NCI-H1092 treated with DMSO at 0.1 percent for 48 hours (cell line): ENCODE results near the gene PACS1.
"Not testable (repeated sequence)": the region's sequence is repeated elsewhere in the genome, so short reads cannot be mapped to it uniquely, and the experiment has no call there.

Experiments
- DNase-seq: peaks from one replicate; lab custom pipeline; 2025; lab: John Stamatoyannopoulos, UW

The PACS1 gene

GRCh38 chr11:66259956-66260355 lies 189.9 kb downstream of the PACS1 start:
- no peak for DNase-seq

- no peak for DNase-seq
These were observed 191.5 kb downstream of the PACS1 start for GRCh38 chr11:66261578-66261977.

- DNase-seq = no peak
These were observed 192.1 kb downstream of the PACS1 start for GRCh38 chr11:66262191-66262590.

GRCh38 chr11:66262696-66263095 lies 192.6 kb downstream of the PACS1 start:
- DNase-seq = no peak

- DNase-seq = no peak
These were observed 193.2 kb downstream of the PACS1 start for GRCh38 chr11:66263231-66263630.

GRCh38 chr11:66263785-66264184 lies 193.7 kb downstream of the PACS1 start:
- DNase-seq = no peak

GRCh38 chr11:66264383-66264782 lies 194.3 kb downstream of the PACS1 start:
- DNase-seq = no peak

GRCh38 chr11:66264914-66265313 lies 194.8 kb downstream of the PACS1 start:
- no peak for DNase-seq

GRCh38 chr11:66265531-66266377 lies 195.7 kb downstream of the PACS1 start:
- DNase-seq = no peak

- no peak for DNase-seq
These were observed 196.4 kb downstream of the PACS1 start for GRCh38 chr11:66266378-66267038.

- DNase-seq = no peak
These were observed 196.9 kb downstream of the PACS1 start for GRCh38 chr11:66267039-66267378.

GRCh38 chr11:66267379-66268243 lies 197.5 kb downstream of the PACS1 start:
- DNase-seq = peak; percentile 85

- peak; percentile 100 for DNase-seq
These were observed 198.3 kb downstream of the PACS1 start, which contains the start of gene RAB1B for GRCh38 chr11:66268244-66268951. TSS of gene RAB1B (plus strand) at chr11:66268639. CDS start at chr11:66268680, 41 bp downstream.

- peak; percentile 47 for DNase-seq
These were observed 199.2 kb downstream of the PACS1 start for GRCh38 chr11:66268952-66269905.

- no peak for DNase-seq
These were observed 201.7 kb downstream of the PACS1 start for GRCh38 chr11:66271816-66272215.

- DNase-seq = no peak
These were observed 202.5 kb downstream of the PACS1 start for GRCh38 chr11:66272596-66272995.

GRCh38 chr11:66274219-66274618 lies 204.1 kb downstream of the PACS1 start:
- DNase-seq = no peak

GRCh38 chr11:66275396-66275795 lies 205.3 kb downstream of the PACS1 start:
- no peak for DNase-seq

GRCh38 chr11:66275984-66276612 lies 206.0 kb downstream of the PACS1 start:
- DNase-seq = no peak

GRCh38 chr11:66276619-66277018 lies 206.5 kb downstream of the PACS1 start:
- not testable (repeated sequence) for DNase-seq
